HG03280 (cell line): ENCODE data around the gene ART3.

ENCODE experiments used
- ATAC-seq: cut with Tn5 transposase; IDR thresholded peaks from one replicate; pipeline ENCODE4 v1.9.1; 2021; ENCODE audit warnings: mild to moderate bottlenecking, moderate library complexity; ENCODE audit not compliant: unreplicated experiment

The ART3 gene

DNA sequence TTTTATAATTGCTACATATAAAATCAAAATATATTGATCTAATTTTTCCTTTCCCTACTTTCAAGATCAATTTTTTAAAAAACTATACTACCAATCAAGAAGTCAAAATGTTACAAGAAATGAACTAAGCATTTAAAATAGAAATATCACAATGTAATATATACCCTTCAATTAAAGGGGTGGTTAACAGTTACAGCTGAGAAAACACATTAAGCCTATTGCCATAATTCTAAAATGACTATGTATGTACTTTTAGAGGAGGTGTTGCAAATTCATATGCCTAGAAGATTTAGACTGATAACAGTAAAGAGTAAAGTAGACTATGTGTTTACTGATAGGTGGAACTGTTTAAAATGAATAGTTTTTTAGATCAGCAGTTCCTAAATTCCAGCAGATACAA is 70.0 kb downstream of the ART3 start:
- ATAC-seq, result no peak

DNA sequence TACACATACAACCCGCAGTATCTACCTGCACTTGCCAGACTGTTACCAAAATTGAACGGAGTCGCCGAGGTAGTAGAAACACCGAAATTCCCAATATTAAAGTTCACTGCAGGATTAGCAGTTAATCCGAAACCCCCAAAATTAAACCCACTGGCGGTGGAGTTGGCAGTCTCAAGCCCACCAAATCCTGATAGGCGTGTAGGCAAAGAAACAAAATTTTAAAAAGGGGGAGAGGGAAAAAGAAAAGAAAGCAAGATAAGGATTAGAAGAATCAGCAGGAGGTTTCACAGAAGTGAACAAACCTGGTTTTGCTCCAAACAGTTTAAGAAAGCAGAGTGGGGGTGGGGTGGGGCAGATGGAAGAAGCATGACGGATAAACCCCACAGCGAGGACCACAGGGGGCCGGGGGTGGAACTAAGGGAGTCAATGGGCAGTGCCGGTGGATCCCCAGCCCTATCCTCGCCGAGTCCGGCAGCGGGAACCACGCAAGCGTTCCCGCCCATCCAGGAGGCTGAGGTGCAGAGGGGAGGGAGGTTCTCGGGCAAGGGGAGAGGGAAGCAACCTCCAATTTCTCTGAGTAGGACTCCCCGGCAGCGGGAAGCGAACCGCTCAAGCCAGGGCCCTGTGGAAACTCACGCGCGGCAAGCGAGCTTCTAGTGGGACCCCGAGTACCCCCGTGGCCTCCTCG is 73.1 kb downstream of the ART3 start:
- peak; percentile 31 for ATAC-seq

DNA sequence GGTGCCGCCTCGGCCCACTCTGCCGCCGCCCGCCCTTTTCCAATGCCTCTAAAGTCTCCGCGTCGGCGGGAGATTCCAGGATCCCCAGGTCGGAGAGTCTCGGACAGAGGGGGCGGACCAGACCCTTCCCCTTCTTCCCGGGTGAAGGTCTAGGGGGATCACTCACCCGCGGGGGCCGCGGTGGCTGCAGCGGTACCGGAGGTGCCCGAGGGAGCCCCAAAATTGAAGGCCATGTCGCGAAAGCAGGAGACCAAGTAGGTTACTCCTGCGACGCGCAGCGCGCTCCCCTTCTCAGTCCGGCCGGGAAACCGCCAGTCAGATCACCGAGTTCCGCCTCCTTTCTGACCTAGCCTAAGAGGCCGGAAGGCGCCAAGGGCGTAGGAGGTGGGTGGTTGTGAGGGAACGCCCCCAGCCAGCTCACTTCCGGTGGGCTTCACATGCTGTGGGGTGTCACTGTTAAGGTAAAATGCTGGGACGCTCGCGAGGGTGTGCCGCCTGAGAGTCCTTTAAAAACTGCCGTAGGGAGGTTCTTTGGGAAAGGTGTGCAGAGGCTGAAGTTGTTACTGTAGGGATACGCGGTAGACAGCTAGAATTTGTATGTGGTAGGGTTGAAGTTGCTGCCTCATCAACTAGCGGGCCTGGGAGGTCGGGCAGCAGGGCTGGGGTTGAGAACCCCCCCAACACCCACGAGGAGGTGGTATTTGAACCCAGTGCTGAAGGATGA is 73.8 kb downstream of the ART3 start, which contains the start of gene NUP54:
Gene NUP54 (minus strand): TSS at position 256 of the 724 bp plus-strand sequence. CDS start 23 bp downstream, at position 233.
- peak; percentile 99 for ATAC-seq

DNA sequence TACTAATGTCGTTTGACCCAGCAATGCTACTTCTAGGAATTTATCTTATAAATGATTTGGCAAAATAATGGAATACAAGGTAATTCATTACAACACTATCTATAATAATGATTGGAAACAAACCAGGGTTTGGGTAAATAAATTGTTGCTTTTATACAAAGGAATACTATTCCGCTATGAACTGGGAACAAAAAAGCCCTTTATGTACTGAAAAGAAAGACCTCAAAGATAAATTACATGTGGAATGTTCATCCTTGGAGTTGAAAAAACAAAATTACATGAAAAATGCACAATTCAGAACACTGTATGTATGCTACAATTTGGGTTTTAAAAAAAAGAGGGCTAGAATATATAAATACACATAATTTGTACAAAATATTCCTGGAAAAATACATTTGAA is 78.8 kb downstream of the ART3 start:
- ATAC-seq, result no peak

DNA sequence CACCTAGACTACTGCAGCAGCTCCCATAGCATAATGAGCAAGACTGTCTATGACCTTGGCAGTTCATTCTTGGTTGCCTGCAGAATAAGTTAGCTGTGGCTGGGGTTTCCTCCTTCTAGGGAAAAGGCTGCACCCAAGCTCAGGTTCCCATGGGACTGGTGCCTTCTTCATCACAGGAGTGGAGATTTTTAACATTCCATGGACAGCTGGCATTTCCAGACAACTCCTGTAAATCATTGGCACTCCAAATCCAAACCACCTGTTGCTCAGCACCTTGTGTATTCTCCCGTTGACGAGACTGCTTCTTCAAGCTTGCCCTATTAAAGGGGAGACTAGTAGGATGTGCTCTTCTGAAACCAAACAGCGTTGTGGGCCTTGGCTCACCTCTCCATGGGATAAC is 81.5 kb downstream of the ART3 start:
- no peak for ATAC-seq

DNA sequence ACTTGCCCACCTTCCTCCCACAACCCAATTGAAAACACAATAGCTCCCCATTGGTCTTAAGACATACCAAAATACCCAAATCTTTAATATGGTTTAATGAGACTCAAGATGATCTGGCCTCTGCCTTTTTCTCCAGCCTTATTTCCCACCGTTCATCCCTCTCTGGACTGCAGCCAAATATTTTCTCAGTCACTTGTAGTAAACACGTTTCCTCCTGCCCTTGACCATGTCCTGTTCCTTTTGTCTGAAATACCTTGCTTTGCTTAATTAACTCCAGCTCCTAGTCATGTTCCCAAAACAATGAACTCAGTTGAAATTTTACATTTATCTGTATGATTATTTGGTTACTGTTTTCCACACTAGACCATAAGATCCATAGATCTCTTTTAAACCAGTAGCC is 82.1 kb downstream of the ART3 start:
- no peak for ATAC-seq

DNA sequence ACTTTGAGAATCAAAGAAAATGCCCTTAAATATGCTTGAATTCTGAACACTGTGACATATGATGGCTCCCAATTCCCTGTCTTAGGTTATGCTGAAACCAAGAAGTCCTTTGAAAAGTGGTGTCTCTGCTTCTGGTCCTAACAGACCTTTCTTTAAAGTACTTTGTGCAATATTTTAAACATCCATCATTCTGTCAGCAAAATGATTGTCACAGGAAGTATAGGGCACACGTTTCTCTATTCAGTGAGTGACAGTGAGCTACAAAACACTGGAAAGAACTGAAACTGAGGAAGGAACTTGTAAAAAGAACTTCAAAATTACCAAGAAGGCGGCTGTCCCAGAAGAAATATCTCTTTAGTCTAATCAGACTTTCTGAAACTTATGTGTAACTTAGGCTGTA is 85.8 kb downstream of the ART3 start:
- no peak for ATAC-seq
